ENCODE data around the gene CHTOP.
"Not testable (repeated sequence)": the region's sequence is repeated elsewhere in the genome, so short reads cannot be mapped to it uniquely, and the experiment has no call there.

The CHTOP gene, protein sequence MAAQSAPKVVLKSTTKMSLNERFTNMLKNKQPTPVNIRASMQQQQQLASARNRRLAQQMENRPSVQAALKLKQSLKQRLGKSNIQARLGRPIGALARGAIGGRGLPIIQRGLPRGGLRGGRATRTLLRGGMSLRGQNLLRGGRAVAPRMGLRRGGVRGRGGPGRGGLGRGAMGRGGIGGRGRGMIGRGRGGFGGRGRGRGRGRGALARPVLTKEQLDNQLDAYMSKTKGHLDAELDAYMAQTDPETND

DNA sequence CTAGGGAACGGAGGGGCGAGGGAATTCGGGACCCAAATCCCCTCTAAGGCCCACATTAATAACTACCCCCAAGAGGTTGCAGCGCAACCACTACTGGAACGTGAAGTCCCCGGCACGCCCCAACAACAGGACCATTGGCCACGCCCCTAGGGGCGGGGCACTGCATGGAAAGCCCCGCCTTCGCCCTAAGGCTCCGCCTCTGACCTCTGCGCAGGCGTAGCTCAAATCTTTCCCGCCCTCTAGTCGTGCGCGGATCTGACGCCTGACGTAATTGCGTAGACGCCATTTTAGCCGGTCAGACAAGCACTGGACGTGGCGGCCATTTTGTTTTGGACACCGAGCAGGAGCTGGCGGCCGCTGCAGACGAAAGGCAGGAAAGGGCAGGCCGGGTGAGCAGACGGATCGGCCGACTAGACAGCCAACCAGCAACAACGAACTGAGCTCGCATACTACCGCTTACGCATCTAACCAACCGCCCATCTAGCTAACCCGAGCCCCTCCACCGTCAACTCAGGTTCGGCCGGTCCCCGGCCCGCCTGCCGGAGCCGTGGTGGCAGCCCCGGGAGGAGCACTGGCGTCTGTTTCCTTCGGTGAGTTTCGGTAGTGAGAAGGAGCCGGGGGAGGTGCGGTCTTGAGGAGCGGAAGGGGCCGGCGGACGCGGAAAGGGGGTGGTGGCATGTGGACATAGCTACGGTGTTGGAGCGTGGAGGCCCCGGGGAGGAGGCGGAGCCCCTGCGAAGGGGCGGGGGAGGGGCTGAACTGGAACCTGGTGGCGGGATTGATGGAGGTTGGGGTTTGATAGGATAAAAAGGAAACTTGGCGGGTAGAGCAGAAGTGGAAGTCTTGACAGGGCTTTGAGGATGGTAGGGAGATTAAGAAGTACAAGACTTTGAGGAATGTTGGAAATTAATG, at the start of gene CHTOP:
CHTOP (plus strand) TSS at position 313 of the 912 bp plus-strand sequence. CDS start 2,523 bp downstream, outside the sequence.
- peak; percentile 96 for DNase-seq (ENCODE audit: low read depth)

DNA sequence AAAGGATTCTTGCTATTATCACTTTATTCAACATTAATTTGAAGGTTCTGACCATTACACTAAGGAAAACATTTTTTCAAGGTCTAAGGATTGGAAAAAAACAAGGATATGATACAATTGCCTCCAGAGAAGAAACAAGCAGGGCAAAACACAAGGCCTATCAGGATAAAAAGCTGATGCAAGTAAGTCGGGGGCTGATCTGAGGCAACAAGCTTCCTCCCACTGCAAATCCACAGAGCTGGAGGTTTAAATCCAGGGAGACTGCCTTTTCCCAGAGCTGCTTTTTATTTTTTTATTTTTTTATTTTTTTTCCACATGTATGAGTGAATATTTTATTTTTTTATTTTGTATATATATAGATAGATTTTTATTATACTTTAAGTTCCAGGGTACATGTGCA, 48.9 kb upstream of the CHTOP start:
- DNase-seq (ENCODE audit: low read depth): no peak

DNA sequence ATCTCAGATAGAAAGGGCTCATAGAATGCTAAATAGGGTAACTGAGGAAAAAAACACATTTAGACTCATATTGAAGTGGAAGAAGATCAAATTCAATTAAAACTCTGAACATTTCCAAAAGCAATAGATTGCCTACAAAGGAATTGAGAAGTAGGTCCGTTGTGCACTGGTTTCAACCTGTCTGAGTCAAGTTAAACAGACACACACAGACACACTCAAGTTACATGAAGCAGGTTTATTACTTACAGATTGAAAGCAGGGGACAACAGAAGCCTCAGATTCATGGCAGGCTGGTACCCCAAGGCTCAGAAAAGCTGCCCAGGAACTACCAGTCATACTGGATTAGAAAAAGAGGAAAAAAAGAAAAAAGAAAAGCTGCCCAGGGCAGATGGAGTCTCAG, 47.5 kb upstream of the CHTOP start:
- DNase-seq (ENCODE audit: low read depth): no peak

DNA sequence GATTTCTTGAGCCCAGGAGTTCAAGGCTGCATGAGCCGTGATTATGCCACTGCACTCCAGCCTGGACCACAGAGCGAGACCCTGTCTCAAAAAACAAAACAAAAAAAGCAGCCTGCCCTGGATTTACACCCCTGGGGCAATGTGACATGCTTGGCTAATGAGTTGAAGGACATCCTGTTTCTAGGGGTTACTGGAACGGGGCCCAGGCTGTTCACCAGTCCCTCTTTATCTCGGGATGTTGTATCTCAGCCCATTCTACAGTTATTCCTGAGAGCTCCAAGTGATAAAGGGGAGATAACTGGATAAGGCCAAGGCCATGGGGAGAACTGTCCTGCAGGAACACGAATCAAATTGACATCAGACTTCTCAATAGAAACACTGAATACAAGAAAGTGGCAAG, 46.6 kb upstream of the CHTOP start:
- no peak for DNase-seq (ENCODE audit: low read depth)

DNA sequence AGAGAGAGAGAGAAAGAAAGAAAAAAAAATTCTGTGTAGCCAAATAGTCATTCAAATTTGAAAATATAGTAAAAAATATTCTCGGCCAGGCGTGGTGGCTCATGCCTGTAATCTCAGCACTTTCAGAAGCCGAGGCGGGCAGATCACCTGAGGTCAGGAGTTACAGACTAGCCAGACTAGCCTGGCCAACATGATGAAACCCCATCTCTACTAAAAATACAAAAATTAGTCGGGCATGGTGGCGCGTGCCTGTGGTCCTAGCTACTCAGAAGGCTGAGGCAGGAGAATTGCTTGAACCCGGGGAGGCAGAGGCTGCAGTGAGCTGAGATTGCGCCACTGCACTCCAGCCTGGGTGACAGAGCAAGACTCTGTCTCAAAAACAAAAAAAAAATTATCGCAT, 45.8 kb upstream of the CHTOP start:
- not testable (repeated sequence) for DNase-seq (ENCODE audit: low read depth)

DNA sequence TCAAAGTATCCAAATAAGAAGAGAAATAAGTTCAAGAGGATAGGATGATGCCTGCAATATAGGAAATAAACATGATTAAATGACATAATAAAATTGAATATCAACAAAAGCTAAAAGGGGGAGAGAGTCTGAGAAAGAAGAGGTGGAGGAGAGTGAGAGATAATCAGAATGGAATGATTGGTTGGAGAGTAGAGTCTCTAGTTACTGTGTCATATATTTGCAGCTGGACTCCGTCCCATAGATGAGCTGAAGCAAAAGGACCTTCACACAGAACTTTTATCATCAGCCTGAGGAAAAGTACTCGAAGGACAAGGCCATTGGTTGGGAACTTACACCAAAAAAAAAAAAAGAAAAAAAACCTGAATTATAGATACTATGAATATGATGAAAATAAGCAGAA, 45.4 kb upstream of the CHTOP start:
- DNase-seq (ENCODE audit: low read depth): no peak

DNA sequence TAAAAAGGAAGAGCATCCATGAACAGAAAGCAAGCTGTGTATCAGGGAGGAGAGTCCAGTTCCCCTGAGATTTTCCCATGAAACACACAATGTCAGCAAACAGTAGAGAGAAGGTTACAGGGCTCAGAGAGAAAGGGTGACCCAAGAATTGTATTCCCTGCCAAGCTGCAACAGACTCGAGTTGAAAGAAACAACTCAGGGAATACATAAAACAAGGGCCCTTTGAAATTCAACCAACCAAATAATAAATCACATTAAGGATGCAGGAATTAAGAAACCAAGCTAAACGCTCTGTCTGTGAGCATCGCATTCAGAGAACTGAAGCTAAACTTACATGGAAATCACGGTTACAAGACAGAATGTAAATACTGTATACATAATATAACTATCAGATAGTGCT, 41.1 kb upstream of the CHTOP start:
- no peak for DNase-seq (ENCODE audit: low read depth)

DNA sequence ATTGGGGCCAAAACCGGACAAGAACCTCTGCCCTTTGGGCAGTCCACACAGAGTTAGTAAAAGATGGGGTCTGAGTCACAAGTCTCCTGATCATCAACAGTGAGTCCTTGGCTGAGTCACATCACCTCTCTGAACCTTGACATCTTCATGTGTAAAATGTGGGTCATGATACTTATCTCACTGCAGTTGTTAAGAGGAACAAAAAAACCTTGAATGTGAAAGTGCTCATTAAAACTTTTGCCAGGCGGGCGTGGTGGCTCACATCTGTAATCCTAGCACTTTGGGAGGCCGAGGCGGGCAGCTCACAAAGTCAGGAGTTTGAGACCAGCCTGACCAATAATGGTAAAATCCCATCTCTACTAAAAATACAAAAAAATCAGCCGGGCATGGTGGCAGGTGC, 36.7 kb upstream of the CHTOP start:
- no peak for DNase-seq (ENCODE audit: low read depth)

DNA sequence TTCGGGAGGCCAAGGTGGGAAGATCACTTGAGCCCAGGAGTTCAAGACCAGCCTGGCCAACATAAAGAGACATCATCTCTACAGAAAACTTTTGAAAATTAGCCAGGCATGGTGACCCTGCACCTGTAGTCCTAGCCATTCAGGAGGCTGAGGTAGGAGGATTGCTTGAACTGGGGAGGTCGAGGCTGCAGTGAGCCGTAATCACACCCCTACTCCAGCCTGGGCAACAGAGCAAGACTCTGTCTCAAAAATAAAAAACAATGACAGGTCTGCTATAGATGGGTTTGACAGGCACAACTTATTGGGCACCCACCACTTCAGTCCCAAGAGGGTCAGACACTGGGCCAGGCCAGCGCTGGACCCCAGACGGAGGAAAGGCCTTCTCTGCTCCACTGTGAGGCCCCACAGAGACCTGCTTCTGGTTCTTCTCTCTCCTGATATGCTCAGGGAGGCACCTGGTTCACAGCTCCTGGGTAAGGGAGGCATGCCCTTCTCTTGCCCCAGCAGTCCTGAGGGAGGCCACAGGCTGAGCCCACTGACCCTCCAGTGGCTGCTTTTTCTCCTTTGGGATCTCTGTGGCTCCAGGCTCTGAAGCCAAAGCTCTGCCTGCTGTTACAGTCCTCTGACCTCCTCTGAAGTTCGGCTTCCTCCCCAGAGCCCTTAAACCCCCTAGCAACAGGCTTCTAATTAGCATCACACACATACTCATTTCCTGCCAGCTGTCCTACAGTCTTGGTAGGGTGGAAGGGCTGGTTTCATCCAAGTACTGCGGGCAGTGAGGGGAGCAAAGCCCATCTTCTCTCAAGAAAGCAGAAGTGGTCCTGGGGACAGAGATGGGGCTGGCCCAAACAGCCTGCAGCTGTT, 35.3 kb upstream of the CHTOP start:
- no peak for DNase-seq (ENCODE audit: low read depth)

DNA sequence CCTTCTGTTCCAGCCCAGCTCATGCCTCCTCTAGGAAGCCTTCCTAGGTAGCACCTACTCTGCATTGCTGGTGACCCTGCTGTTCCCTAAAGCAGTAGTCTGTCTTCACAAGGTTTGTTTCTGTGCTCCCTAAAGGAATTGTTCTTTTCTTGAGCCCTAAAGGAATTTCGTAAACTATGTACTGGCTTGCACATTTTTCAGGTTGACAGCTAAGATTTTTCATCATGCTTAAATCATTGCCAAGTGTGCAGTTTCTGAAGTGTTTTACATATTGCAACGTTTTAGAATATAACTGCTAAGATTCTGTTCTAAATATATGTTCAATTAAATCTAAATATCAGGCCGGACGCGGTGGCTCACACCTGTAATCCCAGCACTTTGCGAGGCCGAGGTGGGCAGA, 34.0 kb upstream of the CHTOP start:
- DNase-seq (ENCODE audit: low read depth): no peak

DNA sequence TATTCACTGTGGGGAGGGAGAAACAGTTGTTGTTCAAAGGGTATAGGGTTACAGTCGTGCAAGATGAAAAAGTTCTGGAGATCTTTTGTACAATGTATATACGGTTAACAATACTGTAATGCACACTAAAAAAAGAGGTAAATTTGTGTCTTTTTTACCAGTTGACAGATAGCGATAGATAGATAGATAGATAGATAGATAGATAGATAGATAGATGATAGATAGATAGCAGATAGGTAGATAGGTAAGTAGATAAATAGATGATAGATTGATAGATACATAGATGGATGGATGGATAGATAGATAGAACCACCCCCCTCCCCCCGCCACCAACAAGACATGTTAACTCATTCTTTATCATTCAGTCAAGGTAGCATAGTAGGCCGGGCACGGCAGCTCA, 31.1 kb upstream of the CHTOP start:
- DNase-seq (ENCODE audit: low read depth): no peak

DNA sequence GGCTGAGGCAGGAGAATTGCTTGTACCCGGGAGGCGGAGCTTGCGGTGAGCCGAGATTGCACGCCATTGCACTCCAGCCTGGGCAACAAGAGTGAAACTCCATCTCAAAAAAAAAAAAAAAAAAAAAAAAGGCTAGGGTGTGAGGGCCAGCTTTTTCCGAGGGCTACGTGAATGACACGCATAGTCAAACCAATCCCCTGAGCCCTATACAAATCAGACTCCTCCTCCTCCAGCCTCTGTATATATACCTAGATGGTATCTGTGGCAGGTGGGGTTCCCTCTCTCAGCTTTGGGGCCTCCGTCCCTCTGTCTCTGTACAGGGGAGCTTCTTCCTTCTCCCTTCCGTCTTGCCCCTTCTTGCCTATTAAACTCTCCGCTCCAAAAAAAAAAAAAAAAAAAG, 27.7 kb upstream of the CHTOP start:
- no peak for DNase-seq (ENCODE audit: low read depth)

DNA sequence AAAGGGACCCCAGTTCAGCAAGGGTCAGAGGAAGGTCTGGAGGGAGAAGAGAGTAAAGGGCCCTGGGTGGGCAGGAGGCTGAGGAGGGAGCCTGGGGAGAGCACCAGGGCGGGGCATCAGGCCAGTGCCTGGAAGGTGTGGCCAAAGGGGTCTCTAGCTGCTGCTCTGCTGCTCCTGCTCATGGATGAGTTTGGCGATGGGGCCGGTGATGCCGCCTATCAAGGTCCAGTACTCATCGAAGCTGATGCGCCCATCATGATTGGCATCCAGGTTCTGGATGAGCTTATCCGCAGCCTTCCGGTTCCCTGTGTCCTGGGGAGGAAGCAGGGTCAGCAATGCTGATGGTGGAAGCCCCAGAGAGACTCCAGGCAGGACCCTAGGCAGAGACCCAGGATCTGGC, 26.5 kb upstream of the CHTOP start:
- no peak for DNase-seq (ENCODE audit: low read depth)

DNA sequence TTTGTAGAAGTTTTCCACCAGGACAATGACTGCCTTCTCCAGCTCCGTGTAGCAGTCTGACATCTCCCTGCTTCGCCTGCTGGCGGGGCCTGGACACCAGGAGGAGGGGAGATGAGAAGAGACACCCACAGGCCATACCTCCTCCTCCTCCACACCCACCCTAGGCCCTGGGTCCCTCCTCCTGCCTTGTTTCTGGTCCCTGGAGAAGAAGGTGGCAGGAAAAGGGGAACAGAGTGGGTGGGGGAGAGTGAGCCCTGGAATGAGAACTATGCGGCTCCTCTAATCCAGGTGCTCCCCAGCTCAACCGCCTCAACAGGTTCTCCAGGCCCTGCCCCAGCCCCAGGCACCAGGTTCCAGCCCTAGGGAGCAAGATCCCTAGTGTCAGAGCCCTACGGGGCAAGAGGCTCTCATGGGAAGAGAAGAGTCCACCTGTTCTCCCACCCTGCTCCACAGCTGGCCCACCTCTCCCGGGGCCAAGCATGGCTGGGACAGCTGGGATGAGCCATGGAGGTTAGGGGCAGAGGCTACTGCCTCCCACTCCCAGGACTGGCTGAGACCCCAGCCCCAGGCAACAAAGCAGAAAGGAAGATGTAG, 25.7 kb upstream of the CHTOP start:
- no peak for DNase-seq (ENCODE audit: low read depth)

DNA sequence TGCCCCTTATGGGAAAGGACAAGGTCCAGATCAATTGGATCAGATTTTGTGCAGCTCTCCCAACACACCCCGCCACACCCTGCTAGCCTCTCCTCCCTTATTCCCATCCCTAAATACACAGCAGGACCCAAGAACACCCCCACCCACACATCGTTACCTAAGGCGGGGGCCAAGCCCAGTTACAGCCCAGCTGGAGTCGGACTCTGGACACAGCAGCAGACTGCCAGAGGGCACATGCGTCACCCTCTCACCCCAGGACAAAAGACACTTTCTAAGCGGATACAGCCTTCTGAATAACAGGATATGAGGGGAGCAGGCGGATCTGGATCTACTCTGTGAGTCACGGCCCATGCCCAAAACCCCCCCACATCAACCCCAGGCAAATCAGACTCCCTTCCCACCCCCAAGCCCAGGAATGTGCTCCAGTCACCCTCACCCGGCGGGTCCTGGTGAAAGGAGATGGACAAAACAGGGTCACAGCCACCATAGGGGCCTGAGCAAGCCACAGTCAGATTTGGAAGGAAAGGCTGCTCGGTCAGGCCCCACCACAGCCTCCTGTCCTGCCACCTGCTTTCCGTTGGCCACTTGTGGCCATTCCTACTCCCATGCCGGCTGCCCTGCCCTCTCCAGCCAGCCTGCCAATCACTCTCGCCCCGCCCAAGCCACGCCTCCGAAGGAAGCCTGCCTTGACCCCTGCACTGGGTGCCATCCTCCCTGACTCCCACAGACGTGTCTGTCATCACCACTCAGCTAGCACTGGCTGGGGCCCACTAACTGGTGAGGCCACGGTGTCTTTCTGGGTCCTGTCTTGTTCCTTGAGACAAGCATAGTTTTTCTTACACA, 24.9 kb upstream of the CHTOP start:
- DNase-seq (ENCODE audit: low read depth): peak; percentile 89

DNA sequence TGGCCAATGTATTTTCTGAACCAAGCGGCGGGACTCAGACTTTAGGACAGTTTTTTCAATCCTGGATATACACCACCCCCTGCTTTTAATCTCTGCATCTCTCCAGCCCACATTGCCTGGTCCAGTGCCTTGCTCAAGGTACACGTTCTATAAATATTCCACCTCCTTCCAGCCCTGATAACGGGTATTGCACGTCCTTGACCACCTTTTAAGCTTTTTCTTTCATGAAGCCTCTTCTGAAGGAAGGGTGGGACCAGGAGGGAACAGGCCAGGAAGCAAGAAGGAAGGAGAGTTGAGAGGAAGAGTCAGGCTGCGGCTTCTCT, 24.3 kb upstream of the CHTOP start:
- DNase-seq (ENCODE audit: low read depth): no peak

DNA sequence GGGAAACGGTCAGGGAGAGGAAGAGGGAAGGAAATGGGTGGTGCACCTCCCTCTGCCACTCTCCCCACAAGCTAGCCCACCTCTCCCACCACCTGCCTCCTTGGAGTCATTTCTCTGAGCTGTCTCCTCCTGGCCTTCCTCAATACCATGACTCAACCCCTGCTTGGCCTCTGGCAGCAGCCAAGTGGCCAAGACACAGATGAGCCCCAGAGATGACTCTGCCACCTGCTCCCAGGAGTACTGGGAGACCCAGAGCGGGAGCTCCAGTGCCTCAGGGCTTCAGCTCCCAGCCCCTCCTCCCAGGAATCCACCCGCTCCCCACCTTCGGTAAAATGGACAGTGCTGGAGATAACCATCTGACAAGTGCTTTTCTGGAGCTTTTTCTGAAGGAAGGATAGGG, 23.5 kb upstream of the CHTOP start:
- no peak for DNase-seq (ENCODE audit: low read depth)

DNA sequence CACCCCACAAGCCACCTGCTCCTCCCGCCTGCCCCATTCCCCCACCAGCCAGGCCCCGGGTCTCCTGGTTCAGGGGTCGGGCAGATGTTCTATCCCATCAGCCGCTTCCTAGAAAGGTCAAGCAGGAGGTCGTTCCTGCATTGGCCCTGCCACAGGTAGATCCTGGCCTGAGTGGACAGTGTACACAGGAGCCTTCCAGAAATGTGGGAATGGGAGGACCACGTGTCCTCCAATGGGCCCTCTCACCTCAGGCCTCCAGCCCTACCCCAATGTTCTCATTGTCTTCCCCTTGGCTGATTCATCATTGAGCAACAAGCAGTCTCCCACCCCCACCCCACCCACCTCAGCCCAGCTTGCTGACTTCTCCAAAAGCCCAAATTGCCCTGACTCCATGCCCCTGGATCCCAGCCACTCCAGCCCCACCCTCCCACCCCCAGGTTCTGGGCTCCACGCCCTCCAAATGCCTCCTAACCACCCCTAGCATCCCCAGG, 23.0 kb upstream of the CHTOP start:
- no peak for DNase-seq (ENCODE audit: low read depth)

DNA sequence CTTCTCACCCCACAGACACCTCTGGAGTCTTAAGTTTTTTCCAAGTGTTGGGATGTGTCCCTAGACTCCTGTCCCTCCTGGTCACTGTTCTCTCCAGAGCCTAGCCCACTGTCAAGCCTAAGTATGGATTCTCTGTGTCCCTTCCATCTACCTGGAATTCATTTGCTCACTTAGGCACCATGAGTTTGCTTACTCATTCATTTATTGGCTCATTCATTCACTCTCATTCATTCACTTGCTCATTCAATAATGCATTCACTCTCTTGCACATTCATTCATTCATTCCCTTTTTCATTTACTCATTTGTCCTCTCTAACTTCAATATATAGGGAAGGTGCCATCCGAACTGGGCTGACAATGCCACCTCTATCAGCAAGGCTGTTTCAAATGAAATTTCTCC, 22.5 kb upstream of the CHTOP start:
- DNase-seq (ENCODE audit: low read depth): no peak

DNA sequence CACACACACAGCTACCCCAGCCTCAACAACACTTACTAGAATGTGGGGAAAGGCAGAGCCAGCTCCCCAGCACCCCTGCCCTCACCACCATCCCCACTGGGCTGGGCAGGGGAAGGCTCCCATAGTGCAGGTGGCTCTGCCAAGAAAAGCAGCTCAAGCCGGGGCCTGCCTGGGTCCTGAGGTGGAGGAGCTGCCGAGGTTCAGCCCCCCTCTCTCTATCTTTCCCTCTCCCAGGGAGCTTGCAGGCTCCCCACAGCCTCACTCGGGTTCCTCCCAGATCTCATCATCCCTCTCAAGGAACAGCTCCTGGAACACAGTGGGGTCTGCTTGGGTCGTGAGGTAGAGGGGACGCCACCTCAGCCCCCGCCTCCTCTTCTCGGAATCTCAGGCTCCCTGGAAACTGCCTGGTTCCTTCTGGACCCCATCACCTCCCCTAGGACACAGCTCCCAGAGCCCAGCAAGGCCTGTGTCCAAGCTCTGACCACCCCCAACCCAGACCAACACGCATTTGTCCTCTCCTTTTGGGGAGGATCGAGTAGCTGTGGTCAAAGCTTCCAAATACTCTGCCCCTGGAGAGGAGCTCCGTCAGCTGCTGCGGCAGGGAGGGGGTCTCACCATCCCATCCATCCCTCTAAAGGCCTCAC, 21.6 kb upstream of the CHTOP start:
- no peak for DNase-seq (ENCODE audit: low read depth)
